Astrocyte (in vitro differentiated cells and primary cell): ENCODE data around the gene ARHGAP9. TPM values are rescaled to one million over a fixed set of nuclear protein-coding genes. Genes with fewer than 3 reads are reported as not detected.

Source experiments
- DNase-seq: peaks from one replicate; pipeline ENCODE4 v3.0.0-alpha.2; 2010; ENCODE audit warnings: low read depth
- FAIRE-seq: peaks from 2 replicates; lab custom pipeline; 2011; peaks lifted over from hg19 to GRCh38; lab: Jason Lieb, UNC
- H2AFZ ChIP-seq: 2 replicates; pipeline ENCODE4 v1.6.0; 2012; ENCODE audit warnings: low read depth, low read length, inconsistent platforms
- H3K27ac ChIP-seq: 2 replicates; pipeline ENCODE4 v1.5.1; 2011; ENCODE audit warnings: low read depth, low read length, inconsistent platforms
- H3K27me3 ChIP-seq: 2 replicates; pipeline ENCODE4 v1.6.0; 2011; ENCODE audit warnings: low read length, inconsistent platforms; ENCODE audit not compliant: insufficient read depth
- H3K36me3 ChIP-seq: 2 replicates; pipeline ENCODE4 v1.5.1; 2011; ENCODE audit warnings: low read length, inconsistent platforms; ENCODE audit not compliant: insufficient read depth
- H3K4me1 ChIP-seq: 2 replicates; pipeline ENCODE4 v1.5.1; 2011; ENCODE audit warnings: low read length, inconsistent platforms; ENCODE audit not compliant: insufficient read depth
- H3K4me2 ChIP-seq: 2 replicates; pipeline ENCODE4 v1.6.0; 2012; ENCODE audit warnings: low read length, inconsistent platforms
- H3K4me3 ChIP-seq: 2 replicates; pipeline ENCODE4 v1.5.1; 2011; ENCODE audit warnings: low read depth, mild to moderate bottlenecking, low read length, inconsistent platforms; ENCODE audit not compliant: insufficient read depth
- H3K79me2 ChIP-seq: 2 replicates; pipeline ENCODE4 v1.6.0; 2012; ENCODE audit warnings: mild to moderate bottlenecking, low read length, inconsistent platforms; ENCODE audit not compliant: insufficient read depth
- H3K9ac ChIP-seq: 2 replicates; pipeline ENCODE4 v1.6.0; 2012; ENCODE audit warnings: mild to moderate bottlenecking, low read length, inconsistent platforms
- H3K9me3 ChIP-seq: 2 replicates; pipeline ENCODE4 v1.5.1; 2012; ENCODE audit warnings: low read depth, mild to moderate bottlenecking, low read length, inconsistent platforms; ENCODE audit not compliant: insufficient read depth
- H4K20me1 ChIP-seq: 2 replicates; pipeline ENCODE4 v1.6.0; 2012; ENCODE audit warnings: low read length, inconsistent platforms; ENCODE audit not compliant: insufficient read depth
- H3K27ac Mint-ChIP-seq: one replicate; pipeline ENCODE4 v1.8.0; 2021; ENCODE audit warnings: mild to moderate bottlenecking, mixed read lengths; ENCODE audit not compliant: unreplicated experiment
- H3K27me3 Mint-ChIP-seq: one replicate; pipeline ENCODE4 v1.8.0; 2021; ENCODE audit warnings: low read depth, mixed read lengths; ENCODE audit not compliant: unreplicated experiment
- H3K36me3 Mint-ChIP-seq: one replicate; pipeline ENCODE4 v1.8.0; 2021; ENCODE audit warnings: low read depth, mixed read lengths; ENCODE audit not compliant: unreplicated experiment
- H3K4me1 Mint-ChIP-seq: one replicate; pipeline ENCODE4 v1.8.0; 2021; ENCODE audit warnings: low read depth, mixed read lengths; ENCODE audit not compliant: unreplicated experiment
- H3K4me3 Mint-ChIP-seq: one replicate; pipeline ENCODE4 v1.8.0; 2021; ENCODE audit warnings: mild to moderate bottlenecking, moderate library complexity, mixed read lengths; ENCODE audit not compliant: unreplicated experiment
- H3K9me3 Mint-ChIP-seq: one replicate; pipeline ENCODE4 v1.8.0; 2021; ENCODE audit warnings: mild to moderate bottlenecking, mixed read lengths; ENCODE audit not compliant: unreplicated experiment
- EZH2 ChIP-seq: IDR thresholded peaks from 2 replicates; pipeline ENCODE4 v1.6.1; 2012; ENCODE audit warnings: mild to moderate bottlenecking, low read length, inconsistent platforms; ENCODE audit not compliant: insufficient read depth
- total RNA-seq: library from RNA; stranded (reverse); gene quantifications from 2 replicates; pipeline ENCODE4 v1.2.1, GENCODE V29; 2021
- TF ChIP-seq, protein P1 (sequence below): IDR thresholded peaks from 2 replicates; pipeline ENCODE4 v1.5.1; 2011; ENCODE audit warnings: low read depth, mild to moderate bottlenecking, inconsistent platforms, low read length, moderate library complexity; ENCODE audit not compliant: insufficient read depth

The ARHGAP9 gene
- total RNA-seq, 1 donor from 2014 or later, result 3.1 TPM

DNA sequence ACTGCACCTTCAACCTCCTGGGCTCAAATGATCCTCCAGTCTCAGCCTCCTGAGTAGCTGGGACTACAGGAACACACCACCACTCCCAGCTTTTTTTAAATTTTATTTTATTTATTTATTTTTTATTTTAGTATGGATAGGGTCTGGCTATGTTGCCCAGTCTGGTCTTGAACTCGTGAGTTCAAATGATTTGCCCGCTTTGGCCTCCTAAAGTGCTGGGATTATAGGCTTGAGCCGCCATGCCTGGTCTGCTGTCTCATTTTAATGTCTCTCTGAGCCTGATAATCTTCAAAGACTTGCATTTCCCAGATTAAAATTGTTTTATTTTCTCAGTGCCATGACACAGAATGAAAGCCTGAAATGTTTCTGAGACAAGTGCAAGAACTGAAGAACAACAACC, 46.3 kb downstream of the ARHGAP9 start:
- no peaks in the 10 kb centered on the region for H3K9me3 ChIP-seq
- H3K4me3 ChIP-seq, result no peak overlapping the region
- Mint-ChIP-seq H3K9me3 (no peaks in the 10 kb centered on the region), H3K36me3 (no peaks in the 10 kb centered on the region), H3K4me1 (peaks cover 7% of the 10 kb centered on the region), H3K27ac (no peak overlapping the region), H3K27me3 (peaks cover 2% of the 10 kb centered on the region), H3K4me3 (no peak overlapping the region)
- TF ChIP-seq, protein P1, sequence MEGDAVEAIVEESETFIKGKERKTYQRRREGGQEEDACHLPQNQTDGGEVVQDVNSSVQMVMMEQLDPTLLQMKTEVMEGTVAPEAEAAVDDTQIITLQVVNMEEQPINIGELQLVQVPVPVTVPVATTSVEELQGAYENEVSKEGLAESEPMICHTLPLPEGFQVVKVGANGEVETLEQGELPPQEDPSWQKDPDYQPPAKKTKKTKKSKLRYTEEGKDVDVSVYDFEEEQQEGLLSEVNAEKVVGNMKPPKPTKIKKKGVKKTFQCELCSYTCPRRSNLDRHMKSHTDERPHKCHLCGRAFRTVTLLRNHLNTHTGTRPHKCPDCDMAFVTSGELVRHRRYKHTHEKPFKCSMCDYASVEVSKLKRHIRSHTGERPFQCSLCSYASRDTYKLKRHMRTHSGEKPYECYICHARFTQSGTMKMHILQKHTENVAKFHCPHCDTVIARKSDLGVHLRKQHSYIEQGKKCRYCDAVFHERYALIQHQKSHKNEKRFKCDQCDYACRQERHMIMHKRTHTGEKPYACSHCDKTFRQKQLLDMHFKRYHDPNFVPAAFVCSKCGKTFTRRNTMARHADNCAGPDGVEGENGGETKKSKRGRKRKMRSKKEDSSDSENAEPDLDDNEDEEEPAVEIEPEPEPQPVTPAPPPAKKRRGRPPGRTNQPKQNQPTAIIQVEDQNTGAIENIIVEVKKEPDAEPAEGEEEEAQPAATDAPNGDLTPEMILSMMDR, result no peak
- TF ChIP-seq EZH2, result no peak
- DNase-seq, result no peak
- no peak for FAIRE-seq
- H3K27me3 ChIP-seq, result no peaks in the 10 kb centered on the region
- no peak overlapping the region for H3K4me2 ChIP-seq
- H3K9ac ChIP-seq, result no peak overlapping the region
- no peak overlapping the region for H2AFZ ChIP-seq
- H4K20me1 ChIP-seq, result no peaks in the 10 kb centered on the region
- no peak overlapping the region for H3K27ac ChIP-seq
- peaks cover 4% of the 10 kb centered on the region for H3K4me1 ChIP-seq
- no peaks in the 10 kb centered on the region for H3K36me3 ChIP-seq
- H3K79me2 ChIP-seq, result peaks cover 21% of the 10 kb centered on the region

DNA sequence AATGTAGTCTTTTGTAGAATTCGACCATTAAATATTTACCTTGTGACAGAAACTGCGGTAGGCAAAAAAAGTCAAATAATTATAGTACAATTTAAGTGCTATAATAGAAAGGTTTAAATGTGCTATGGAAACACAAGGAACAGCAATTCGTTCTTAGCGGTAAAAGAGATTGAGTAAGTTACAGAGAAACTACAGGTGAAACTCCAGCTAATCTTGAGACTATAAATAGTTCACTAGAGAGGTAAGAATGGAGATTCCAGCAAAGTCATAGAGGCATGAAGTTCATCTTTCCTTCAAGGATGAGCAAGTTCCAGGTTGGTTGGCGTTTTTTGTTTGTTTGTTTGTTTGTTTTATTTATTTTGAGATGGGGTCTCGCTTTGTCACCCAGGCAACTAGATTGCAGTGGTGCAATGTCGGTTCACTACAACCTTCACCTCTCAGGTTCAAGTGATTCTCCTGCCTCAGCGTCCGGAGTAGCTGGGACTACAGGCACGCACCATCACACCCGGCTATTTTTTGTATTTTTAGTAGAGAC, 47.9 kb downstream of the ARHGAP9 start:
- Histone ChIP-seq H3K36me3 (no peaks in the 10 kb centered on the region), H3K9ac (peak overlapping the region; percentile 86), H3K4me3 (no peak overlapping the region), H3K27ac (peak overlapping the region; percentile 84), H3K79me2 (peaks cover 31% of the 10 kb centered on the region), H3K4me2 (peak overlapping the region; percentile 92), H3K27me3 (no peaks in the 10 kb centered on the region), H3K4me1 (peaks cover 4% of the 10 kb centered on the region), H2AFZ (peak overlapping the region; percentile 71), H4K20me1 (no peaks in the 10 kb centered on the region), H3K9me3 (no peaks in the 10 kb centered on the region)
- peak overlapping the region; percentile 86 for H3K4me3 Mint-ChIP-seq
- H3K4me1 Mint-ChIP-seq, result peaks cover 11% of the 10 kb centered on the region
- no peak for TF ChIP-seq EZH2
- TF ChIP-seq, protein P1, result no peak
- H3K27ac Mint-ChIP-seq, result peak overlapping the region; percentile 95
- no peaks in the 10 kb centered on the region for H3K36me3 Mint-ChIP-seq
- DNase-seq (no peak), FAIRE-seq (no peak)
- no peaks in the 10 kb centered on the region for H3K9me3 Mint-ChIP-seq
- no peaks in the 10 kb centered on the region for H3K27me3 Mint-ChIP-seq

DNA sequence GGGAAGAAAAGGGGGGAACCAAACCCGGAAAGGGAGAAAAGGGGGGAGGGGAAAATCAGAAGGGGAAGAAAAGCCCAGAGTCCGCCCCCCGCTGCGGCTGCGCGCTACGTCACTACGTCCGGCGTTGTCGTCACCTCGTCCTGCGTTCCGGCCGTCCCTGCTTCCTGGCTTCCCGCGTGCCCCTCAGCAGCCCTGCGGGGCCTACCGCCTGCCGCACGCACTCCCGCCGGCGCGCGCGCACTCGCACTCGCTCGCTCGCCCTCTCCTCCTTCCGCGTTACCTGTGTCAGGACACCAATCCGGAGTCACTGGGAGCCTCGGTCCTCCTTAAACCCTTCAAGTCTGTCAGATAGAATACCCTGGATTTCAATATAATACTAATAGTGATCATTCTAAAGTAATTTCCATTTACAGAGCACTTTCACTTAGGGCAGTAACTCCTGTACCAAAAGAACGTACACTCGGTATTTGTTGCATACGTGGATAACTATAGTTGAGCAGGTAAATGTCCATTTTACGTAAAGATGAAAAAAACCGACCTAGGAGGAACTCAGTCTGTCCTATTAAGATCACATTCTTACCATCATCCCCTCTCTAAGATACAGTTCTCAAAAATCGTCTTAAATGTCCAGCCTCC, 48.6 kb downstream of the ARHGAP9 start, which contains the start of gene R3HDM2:
Gene R3HDM2, minus strand, starts transcription at position 113 of the 636 bp plus-strand sequence. CDS start 120,615 bp downstream, outside the sequence.
- Histone ChIP-seq H3K4me2 (peak within 1 kb of the TSS; percentile 92), H3K36me3 (no peaks in the 10 kb centered on the region), H3K9ac (peak within 1 kb of the TSS; percentile 86), H3K4me1 (peaks cover 4% of the 10 kb centered on the region), H3K79me2 (peaks cover 36% of the 10 kb centered on the region), H2AFZ (peak within 1 kb of the TSS; percentile 71), H4K20me1 (no peaks in the 10 kb centered on the region), H3K27me3 (no peaks in the 10 kb centered on the region), H3K9me3 (no peaks in the 10 kb centered on the region), H3K4me3 (peak within 1 kb of the TSS; percentile 76), H3K27ac (peak within 1 kb of the TSS; percentile 84)
- H3K27ac Mint-ChIP-seq, result peak within 1 kb of the TSS; percentile 95
- TF ChIP-seq EZH2, result no peak
- TF ChIP-seq, protein P1, result no peak
- H3K4me3 Mint-ChIP-seq, result peak within 1 kb of the TSS; percentile 92
- H3K9me3 Mint-ChIP-seq, result no peaks in the 10 kb centered on the region
- DNase-seq (peak; percentile 90), FAIRE-seq (no peak)
- peaks cover 11% of the 10 kb centered on the region for H3K4me1 Mint-ChIP-seq
- peaks cover 4% of the 10 kb centered on the region for H3K36me3 Mint-ChIP-seq
- no peaks in the 10 kb centered on the region for H3K27me3 Mint-ChIP-seq
